ENCODE data around the gene BICD1.

DNA sequence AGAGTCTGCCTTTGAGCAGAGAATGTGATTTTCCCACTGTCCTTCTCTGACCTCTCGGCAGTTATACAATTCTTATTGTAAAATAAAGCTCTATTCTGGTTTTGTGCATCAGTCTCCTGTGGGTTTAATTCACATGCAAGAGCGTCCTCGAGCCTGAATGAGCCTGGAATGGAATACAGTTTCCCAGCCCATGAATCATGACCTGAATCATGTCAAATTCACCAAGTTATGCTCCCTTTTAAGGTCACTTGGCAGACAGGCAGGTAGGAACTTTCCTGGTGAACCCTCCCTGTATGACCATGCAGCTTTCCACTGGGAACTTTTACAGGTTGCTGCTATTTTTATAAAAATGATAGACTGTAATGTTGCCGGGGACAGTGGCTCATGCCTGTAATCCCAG is 41.7 kb downstream of the BICD1 start:
- TF ChIP-seq, protein P1, sequence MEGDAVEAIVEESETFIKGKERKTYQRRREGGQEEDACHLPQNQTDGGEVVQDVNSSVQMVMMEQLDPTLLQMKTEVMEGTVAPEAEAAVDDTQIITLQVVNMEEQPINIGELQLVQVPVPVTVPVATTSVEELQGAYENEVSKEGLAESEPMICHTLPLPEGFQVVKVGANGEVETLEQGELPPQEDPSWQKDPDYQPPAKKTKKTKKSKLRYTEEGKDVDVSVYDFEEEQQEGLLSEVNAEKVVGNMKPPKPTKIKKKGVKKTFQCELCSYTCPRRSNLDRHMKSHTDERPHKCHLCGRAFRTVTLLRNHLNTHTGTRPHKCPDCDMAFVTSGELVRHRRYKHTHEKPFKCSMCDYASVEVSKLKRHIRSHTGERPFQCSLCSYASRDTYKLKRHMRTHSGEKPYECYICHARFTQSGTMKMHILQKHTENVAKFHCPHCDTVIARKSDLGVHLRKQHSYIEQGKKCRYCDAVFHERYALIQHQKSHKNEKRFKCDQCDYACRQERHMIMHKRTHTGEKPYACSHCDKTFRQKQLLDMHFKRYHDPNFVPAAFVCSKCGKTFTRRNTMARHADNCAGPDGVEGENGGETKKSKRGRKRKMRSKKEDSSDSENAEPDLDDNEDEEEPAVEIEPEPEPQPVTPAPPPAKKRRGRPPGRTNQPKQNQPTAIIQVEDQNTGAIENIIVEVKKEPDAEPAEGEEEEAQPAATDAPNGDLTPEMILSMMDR (IDR thresholded peaks at IDR 0.05) = no peak
- TF ChIP-seq POLR2A (IDR thresholded peaks at IDR 0.05) = no peak

Measured in right lobe of liver (tissue), 4 donors.